GM18873 (cell line): ENCODE measurements around the gene TWF2.

Experiments
- ATAC-seq: cut with Tn5 transposase; IDR thresholded peaks from one replicate; pipeline ENCODE4 v1.9.1; 2021; ENCODE audit warnings: mild to moderate bottlenecking, moderate library complexity, moderate number of reproducible peaks; ENCODE audit not compliant: unreplicated experiment, low FRiP score

The TWF2 gene

DNA sequence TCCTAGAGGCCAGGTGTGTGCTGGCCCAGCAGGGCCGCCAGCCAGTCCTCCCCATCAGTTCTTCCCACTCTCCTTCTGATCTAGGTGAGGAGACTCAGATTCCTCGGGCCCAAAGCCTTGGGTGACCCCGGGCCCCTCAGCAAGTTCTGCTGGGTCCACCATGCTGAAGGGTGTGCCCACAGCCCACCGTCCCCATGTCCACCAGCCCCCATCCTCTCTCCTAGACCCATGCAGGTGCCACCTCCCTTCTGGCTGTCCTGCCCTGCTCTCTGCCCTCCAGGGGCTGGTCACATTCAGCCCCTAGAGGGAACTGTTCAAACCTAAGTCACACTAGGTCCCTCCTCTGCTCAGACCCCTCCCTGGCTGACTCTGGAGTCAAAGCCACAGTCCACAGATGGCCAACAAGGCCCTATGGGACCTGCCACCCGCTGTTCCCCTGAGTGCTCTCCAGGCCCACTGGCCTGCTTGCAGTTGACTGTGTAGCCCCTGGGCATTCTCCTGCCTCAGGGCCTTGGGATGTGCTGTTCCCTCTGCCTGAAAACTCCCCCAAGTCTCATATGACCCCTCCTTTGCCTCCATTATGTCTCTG is 12.6 kb downstream of the TWF2 start:
- no peak for ATAC-seq

DNA sequence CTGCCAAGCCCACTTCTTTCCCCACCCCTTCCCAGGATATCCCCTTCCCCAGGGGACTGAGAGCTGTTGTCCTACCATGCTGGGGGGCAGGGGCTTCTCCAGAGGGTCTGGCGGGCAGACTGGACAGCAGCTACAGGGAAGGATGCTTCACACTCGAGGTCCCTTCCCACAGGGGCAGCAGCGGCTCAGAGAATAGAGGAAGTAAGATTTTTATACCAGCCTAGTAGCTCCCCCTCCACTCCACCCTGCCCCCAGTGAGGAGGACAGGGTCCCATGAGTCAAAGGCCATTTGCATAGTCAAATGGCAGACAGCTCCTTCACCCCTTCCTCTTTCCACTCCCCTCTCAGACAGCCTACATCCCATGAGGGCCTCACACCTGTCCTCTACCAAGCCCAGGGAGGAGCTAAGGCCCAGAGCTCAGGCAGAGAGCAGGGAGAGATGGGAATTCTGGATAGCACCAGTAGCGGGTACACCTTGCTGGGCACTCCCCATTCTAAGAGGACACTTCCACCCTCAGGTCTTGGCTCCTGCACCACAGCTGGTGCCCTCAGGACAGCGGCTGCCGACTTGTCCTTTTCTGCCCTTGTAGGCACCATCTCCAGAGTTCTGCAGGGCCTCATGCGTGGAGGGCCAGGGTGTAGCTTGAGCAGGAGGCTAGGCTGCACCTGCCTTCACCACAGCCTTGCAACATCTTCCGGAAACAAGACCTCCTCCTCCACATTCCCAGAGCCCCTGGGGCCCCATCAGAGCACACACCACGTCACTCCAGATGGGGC is 13.3 kb downstream of the TWF2 start, which contains the start of gene TLR9:
TLR9 (minus strand) TSS at position 194 of the 777 bp plus-strand sequence; CDS start at position 78, 116 bp downstream.
- peak; percentile 73 for ATAC-seq

DNA sequence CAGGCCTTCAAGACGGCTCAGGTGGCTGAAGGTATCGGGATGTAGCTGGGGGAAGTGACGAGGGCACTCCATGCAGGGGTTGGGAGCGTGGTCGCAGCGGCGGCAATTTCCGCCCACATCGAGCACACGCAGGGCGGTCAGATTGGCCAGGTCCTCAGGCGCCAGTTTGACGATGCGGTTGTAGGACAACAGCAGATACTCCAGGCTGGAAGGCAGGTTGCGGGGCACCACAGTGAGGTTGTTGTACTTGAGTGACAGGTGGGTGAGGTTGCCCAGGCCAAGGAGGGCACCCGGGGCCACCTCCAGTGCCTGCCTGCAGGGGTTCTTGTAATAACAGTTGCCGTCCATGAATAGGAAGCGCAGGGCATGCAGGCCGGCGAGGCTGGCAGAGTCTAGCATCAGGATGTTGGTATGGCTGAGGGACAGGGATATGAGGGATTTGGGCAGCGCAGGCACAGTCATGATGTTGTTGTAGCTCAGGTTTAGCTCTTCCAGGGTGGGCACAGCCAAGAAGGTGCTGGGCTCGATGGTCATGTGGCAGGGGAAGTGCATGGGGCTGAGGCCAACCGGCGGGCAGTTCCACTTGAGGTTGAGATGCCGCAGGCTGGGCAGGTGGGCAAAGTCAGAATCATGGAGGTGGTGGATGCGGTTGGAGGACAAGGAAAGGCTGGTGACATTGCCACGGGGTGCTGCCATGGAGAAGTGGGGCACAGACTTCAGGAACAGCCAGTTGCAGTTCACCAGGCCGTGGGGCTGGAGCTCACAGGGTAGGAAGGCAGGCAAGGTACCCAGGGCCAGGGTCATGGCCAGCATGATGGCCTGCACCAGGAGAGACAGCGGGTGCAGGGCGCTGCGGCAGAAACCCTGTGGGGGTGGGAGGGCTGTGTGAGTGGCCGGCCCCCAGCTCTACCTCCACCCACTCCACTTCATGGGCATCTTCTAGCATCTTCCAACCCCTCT is 15.2 kb downstream of the TWF2 start:
- no peak for ATAC-seq

DNA sequence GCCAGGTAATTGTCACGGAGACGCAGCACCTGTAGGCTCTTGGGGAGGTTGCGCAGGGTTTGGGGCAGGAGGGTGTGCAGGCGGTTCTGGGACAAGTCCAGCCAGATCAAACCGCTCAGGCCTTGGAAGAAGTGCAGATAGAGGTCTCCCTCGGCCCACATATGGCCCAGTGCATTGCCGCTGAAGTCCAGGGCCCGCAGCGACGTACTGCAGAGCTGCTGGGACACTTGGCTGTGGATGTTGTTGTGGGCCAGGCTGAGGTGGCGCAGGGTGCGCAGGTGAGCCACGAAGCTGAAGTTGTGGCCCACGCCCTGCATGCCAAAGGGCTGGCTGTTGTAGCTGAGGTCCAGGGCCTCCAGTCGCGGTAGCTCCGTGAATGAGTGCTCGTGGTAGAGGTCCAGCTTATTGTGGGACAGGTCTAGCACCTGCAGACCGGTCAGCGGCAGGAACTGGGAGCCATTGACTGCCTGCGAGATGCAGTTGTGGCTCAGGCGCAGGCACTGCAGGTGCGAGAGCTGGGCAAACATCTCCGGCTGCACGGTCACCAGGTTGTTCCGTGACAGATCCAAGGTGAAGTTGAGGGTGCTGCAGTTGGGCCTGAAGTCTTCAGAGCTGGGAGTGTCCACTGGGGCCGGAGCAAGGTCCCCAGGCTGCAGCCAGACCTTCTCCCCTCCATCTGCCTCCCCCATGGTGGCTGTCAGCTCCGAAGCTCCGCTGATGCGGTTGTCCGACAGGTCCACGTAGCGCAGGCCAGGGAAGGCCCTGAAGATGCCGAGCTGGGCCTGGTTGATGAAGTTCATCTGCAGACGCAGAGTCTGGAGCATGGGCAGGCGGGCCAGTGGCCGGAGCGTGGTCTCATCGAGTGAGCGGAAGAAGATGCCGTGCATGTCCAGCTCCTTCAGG is 16.4 kb downstream of the TWF2 start:
- ATAC-seq: no peak

DNA sequence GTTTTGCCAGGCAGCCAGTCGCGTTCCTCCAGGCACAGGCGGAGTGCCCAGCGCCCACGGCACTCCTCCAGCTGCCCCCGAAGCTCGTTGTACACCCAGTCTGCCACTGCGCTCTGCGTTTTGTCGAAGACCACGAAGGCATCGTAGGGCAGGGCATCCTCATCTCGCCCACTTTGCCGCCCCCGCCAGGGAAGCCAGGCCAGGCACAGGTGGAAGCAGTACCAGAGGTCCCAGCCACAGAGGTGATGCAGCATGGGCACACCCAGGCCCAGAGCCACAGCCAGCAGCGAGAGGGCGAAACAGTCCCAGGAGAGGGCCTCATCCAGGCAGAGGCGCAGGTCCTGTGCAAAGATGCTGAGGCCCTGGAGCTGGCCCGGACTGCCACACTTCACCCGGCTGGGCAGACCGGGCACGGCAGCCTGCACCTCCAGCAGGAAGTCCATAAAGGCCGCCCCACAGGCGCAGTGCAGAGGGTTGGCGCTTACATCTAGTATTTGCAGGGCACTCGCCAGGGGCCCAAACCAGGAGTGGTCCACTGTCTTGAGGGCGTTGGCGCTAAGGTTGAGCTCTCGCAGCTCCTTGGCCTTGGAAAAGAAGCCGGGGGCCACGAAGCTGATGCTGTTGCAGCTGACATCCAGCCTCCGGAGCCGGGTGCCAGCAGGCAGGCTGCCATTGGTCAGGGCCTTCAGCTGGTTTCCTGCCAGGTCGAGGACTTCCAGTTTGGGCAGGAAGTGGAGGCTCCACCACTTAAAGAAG is 17.2 kb downstream of the TWF2 start:
- no peak for ATAC-seq

DNA sequence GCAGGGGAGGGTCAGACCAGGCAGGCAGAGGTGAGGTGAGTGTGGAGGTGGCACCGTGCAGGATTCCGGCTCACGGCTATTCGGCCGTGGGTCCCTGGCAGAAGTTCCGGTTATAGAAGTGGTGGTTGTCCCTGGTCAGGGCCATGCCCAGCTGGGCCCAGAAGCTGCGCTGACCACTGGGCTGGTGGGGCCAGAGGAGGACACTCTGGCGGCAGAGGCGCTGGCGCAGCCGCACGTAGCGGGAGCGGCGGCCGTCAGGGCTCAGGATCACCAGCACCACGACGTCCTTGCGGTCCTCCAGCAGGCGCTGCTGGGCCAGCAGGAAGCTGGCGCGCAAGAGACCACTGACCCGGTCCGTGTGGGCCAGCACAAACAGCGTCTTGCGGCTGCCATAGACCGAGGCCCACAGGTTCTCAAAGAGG is 17.8 kb downstream of the TWF2 start:
- ATAC-seq: no peak

DNA sequence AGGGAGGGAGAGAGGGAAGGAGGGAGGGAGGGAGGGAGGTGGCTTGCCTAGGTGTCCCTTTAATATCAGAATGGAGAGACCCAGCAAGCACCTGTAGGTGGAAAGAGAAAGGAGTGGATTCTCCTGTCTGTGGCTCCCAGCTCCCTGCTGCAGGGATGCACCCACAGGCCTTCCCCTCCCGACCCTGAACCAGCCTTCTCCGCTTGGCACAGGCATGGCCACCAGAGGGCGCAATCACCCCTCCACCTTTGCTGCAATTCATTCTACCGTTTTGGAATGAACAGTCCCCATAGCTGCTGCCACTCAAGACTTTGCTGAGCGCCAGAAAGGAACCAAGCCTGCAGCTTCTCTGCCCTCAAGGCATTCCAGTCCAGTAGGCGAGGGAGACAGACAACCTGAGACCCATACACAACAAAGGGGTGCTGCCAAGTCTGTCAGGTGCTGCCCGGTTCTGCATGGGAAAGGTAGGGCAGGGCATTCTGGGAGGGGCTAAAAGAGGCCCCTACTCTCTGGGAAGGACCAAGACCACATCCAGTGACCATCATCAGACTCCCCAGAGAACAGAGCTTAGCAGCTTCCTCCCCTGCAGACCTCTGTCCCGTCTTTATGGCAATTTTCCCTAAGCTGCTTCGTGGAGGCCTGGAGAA is 18.5 kb downstream of the TWF2 start:
- ATAC-seq: no peak

DNA sequence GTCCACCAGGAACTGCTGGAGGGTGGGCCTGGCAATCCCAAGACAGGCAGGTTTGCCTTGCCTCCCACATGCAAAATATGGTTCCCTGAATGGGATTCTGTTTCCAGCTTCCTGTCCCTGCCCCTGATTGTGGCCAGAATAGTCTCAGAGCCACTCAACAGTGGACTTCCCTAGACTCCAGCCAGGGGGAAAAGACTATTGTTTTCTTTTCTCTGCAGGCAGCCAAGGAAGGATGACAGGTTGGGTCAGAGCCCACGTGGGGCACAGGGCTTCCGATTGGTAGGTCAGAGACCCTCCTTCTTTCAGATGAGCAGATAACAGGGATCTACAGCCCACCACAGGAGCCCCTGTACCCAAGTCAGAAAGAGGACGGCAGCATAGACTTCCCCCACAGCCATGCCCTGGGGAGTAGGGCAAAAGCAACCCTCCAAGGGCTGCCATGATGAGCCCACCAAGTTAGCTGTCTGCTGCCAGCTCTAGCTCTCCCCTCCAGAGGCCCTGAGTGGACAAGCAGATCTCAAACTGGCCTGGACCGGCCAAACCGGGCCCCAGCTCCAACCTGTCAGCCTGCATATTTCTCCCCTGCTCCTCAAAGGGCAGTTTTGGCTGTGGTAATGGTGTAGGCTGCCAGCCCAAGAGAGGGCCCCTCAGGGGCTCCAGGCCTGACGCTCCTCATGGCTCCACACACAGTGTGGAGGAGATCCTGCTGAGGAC is 19.9 kb downstream of the TWF2 start:
- no peak for ATAC-seq

DNA sequence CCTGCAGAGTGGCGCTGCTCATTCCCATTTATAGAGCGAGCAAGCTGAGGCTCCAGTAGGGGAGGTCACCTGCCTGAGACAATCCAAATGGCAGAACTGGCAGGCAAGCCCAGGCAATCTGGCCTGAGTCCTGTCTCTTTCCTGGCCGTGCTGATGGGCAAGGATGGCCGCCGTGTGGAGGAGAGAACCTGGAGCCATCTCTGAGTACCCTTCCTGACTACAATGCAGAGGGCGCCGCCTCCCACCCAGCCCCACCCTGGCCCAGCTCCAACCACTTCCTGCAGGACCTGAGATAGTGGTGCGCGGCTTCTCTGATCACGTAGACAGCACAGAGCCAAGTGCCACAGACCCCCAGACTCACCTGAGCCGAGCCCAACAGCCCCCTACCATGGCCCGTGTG is 20.5 kb downstream of the TWF2 start:
- no peak for ATAC-seq

DNA sequence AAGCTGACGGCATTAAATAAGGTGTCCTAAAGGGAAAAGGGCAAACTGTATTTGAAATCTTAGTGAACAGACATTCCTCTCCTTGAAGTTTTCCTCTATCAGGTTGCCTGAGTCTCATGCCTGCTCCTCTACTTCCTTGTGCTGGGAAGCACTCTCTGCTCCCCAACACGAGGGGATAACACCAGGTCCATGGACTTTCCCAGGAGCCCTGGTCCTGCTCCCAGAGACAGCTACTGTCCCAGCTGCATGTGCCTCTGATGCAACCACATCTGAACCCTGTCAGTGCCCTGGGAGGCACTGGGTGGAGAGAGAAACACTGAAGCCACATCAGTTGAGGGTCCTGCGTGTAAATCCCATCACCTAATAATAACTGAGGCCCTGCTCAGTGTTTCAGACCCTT is 20.9 kb downstream of the TWF2 start:
- no peak for ATAC-seq

DNA sequence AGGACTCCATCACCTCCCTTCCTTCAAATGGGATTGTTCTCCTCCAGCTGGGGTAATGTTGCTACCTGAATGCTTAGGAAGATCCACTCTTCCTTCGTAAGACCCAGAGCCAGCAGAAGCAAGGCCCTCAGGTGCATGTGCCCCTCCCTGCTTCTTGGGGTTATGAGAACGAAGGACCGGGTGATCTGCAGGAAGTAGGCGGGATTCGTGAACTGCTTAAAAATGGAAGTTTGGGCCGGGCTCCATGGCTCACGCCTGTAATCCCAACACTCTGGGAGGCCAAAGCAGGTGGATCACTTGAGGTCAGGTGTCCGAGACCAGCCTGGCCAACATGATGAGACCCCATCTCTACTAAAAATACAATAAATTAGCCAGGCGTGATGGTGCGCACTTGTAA is 21.6 kb downstream of the TWF2 start:
- ATAC-seq: no peak

DNA sequence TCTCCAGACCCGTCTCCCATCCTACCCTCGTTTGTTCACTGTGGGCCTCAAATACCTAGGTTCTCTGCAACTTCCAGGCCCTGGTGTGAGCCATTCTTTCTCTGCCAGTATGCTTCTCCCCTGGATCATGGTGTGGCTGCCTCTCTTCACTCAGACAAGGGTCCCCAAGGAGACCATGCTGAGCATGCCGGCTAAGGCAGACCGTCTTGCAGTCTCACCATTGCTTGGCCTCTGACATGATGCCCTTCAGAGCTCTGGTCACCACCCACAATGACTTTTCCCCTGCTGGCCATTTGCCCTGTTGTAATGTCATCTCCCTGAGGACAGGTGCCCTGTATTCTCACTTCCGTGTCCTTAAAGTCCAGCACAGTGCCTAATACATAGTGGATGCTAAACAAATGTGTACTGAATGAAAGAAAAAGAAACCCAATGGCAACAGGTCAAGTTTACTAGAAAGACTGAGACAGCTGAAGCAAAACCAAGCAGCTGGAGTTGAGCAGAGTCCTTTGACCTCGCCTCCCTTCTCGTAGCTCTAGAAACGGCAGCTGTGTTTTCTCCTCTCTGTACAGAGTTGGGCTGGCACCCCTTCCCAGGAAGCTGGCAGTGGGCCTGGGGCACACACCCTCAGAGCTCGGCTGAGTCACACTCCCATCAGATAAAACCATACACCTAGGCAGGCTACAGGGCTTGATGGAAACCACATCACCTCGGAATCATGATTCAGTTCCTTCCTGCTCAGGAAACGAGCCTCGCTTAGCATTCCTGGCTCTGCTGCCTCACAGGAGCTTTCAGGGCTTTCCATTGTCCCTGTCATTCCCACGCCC is 22.2 kb downstream of the TWF2 start:
- no peak for ATAC-seq

DNA sequence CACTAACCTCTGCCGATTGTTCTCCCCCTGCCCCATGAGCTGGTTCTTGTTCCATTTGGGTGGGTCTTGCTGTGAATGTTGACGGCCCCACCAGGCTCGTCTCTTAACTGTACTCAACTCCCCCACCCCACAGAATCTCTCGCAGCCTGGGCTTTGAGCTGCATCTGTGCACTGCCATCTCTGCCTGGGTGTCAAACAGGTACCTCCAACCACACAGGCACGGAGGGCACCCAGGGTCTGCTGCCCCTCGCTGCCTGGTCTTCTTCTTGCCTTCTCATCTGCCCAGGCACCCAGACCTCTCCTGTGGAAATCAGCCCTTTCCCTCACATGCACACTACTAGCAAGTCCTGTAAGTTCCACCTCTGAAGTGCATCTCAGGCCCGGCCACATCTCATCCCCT is 23.6 kb downstream of the TWF2 start:
- ATAC-seq: no peak

DNA sequence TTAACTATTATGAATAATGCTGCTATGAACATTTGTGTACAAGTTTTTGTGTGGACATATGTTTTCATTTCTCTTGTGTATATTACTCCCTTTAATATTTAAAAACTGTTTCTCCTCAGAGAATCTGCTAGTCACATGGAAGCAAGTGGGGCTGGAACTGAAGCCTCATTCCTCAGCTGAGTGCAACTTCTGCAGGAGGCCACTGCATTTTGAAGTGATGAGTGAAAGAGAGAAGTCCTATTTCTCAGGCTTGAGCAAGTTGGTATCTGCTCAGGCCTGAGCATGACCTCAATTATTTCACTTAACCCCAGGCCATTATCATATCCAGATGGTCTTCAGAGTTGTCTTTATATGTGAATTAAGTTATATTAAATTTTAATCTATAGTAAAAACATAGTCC is 25.1 kb downstream of the TWF2 start:
- ATAC-seq: no peak

DNA sequence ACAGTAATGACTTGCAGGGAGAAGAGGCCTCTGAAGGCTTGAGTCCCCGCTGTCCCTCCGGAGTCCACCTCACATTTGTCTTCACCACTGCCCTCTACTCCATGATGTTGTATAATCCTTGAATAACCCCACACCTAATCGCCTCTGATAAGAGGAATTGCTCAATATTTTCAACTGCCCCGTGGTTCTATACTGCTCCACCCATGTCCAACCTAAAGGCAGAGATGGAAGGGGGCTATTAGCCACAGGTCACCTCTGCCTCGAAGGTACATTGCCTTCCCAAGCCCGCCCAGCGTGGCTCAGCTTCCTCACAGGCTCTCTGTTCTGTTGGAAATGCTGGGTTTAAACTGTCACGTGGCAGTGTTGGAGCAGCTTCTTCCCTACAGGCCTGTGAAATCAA is 26.0 kb downstream of the TWF2 start:
- ATAC-seq: no peak

DNA sequence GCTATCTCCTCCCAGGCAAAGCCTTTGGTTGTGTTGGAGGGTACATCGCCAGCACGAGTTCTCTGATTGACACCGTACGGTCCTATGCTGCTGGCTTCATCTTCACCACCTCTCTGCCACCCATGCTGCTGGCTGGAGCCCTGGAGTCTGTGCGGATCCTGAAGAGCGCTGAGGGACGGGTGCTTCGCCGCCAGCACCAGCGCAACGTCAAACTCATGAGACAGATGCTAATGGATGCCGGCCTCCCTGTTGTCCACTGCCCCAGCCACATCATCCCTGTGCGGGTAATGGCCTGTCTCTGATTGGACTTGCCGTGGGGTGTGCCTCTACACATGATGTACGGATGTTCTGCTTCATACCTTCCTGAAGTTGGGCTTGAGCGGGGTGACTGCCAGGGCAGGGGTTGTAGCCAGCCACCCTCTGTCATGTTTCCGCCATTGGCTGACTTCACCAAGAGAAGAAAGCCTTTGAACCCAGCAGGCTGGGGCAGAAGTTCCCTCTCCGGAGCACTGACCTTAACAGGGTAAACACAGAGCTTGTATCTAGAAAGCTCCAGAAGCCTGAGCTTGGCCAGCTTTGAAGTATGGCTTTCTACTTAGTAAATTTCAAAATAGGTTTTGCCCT is 27.6 kb downstream of the TWF2 start:
- no peak for ATAC-seq

DNA sequence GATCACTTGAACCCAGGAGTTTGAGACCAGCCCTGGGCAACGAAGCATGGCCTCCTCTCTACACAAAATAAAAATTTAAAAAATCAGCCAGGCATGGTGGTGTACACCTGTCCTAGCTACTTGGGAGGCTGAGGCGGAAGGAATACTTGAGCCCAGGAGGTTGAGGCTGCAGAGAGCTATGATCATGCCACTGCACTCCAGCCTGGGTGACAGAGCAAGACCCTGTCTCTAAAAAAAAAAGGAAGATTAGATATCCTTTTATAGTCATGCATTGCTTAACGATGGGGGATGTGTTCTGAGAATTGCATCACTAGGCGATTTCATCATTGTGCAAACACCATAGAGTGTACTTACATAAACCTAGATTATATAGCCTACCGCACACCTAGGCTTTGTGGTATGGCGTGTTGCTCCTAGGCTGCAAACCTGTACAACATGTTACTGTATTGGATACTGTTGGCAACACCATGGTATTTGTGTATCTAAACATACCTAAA is 28.4 kb downstream of the TWF2 start:
- no peak for ATAC-seq
